ENCODE measurements around the gene TFDP2.
A peak's percentile ranks its signal among the peaks of the same experiment; 100 is the strongest.
"Not testable (repeated sequence)": the region's sequence is repeated elsewhere in the genome, so short reads cannot be mapped to it uniquely, and the experiment has no call there.

The TFDP2 gene

DNA sequence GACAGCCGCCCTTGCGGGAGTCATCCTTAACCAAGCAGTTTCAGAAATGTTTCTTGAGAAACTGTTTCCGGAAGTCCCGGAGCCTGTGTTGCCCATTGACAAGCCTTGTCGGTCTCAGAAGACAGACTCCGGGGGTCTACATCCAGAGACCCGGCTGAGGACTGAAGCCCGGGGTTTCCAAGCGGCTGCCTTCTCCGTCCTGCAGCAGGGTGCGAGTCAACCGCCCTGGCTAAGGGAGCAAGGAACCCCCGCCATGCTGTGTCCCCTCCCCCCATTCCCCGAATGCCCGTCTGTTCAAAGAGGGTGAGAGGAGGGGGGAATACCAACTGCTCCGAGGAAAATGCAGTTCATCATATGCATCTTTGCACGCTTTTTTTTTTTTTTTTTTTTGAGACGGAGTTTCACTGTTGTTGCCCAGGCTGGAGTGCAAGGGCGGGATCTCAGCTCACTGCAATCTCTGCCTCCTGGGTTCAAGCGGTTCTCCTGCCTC, 211.3 kb downstream of the TFDP2 start:
- peaks cover 5% of the 10 kb centered on the region for H3K36me3 Mint-ChIP-seq (ENCODE audit: insufficient read depth)

DNA sequence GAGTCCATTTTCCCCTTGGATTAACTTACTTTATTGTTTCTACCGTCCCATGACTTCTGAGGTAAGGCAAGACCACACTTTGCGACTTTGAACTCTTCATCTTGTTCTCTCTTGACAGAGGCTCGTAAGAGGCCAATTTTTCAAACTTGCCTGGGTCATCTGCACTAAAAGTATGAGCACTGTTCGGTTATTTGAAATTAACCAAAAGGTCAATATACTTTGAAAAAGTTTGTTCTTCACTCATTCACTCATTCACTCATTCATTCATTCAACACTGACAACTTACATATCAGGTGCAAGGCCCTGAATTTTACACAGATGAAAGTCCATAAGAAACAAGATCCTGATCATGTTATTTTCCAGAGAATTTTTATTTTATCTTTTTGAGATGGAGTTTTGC, 215.0 kb downstream of the TFDP2 start:
- DNase-seq (ENCODE audit: low spot score in 2 of 2): no peak
- no peaks in the 10 kb centered on the region for H3K4me1 Mint-ChIP-seq
- no peaks in the 10 kb centered on the region for H3K9me3 Mint-ChIP-seq
- H3K27me3 Mint-ChIP-seq: no peaks in the 10 kb centered on the region
- peaks cover 7% of the 10 kb centered on the region for H3K36me3 Mint-ChIP-seq (ENCODE audit: insufficient read depth)
- no peak overlapping the region for H3K4me3 Mint-ChIP-seq
- H3K27ac Mint-ChIP-seq (ENCODE audit: low read depth): no peak overlapping the region
- no peak for ATAC-seq (replicated peaks; ENCODE audit: extremely low read depth, poor library complexity, severe bottlenecking)

More for the DNA sequence above, 211.3 kb downstream of the TFDP2 start:
- no peaks in the 10 kb centered on the region for H3K27me3 Mint-ChIP-seq
- DNase-seq (ENCODE audit: low spot score in 2 of 2): no peak
- ATAC-seq (replicated peaks; ENCODE audit: extremely low read depth, poor library complexity, severe bottlenecking): no peak
- no peaks in the 10 kb centered on the region for H3K4me1 Mint-ChIP-seq
- no peaks in the 10 kb centered on the region for H3K9me3 Mint-ChIP-seq
- no peak overlapping the region for H3K27ac Mint-ChIP-seq (ENCODE audit: low read depth)
- H3K4me3 Mint-ChIP-seq: no peak overlapping the region

DNA sequence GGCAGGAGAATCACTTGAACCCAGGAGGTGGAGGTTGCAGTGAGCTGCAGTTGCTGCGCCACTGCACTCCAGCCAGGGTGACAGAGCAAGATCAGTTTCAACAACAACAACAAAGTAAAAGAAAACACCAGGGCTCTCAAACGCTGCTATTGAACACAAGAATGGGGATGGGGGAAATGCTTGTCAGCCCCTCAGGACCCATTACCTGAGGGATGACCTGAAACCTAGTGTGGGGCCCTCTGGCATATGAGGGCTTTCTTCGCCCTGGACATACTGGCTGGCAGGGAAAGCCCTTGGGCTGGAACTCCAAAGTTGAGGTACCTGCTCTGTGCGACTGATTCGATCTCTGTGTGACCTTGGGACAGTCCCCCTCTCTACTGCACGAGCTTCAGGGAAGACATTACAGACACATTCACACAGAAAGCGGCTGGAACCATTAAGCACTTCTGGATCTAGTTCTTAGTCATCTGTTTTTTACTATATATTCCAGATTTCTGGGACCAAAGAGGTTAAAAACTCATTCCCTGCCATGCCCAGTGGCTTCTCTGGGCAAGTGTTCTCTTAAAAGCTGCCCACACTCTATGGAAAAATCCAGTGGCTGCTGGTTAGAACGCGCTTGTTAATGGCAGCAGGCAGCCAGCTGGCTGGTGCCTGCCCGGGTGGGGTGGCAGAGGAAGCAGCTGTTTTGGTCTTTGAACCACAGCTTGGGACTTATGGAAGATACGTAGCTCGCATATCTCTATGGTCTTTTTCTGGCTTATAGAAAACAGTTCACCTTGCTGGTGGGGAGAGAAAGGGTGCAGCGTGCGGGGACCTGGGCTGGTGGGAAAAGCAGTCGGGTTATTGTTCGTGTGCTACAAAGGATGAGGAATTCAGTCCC, 215.7 kb downstream of the TFDP2 start:
- H3K9me3 Mint-ChIP-seq: no peaks in the 10 kb centered on the region
- H3K4me1 Mint-ChIP-seq: no peaks in the 10 kb centered on the region
- no peak overlapping the region for H3K27ac Mint-ChIP-seq (ENCODE audit: low read depth)
- H3K36me3 Mint-ChIP-seq (ENCODE audit: insufficient read depth): peaks cover 6% of the 10 kb centered on the region
- ATAC-seq (replicated peaks; ENCODE audit: extremely low read depth, poor library complexity, severe bottlenecking) (no peak), DNase-seq (ENCODE audit: low spot score in 2 of 2) (no peak)
- no peaks in the 10 kb centered on the region for H3K27me3 Mint-ChIP-seq
- H3K4me3 Mint-ChIP-seq: no peak overlapping the region

DNA sequence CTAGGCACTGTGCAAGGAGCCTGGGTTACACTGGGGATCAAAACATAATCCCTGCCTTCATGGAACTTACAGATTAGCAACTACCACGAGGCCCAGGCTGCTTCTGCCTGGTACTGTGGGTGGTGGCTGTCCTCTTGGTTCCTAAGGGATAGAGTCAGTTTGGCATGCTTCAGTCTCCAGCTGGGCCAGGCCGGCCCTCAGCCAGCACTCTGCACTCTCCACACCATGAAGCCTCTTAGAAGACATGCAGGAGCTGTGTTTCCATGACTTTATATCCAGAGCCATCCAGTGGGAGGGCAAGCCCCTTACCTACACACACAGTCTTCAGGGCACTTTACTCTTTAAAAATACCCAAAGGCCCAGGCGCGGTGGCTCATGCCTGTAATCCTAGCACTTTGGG, 218.5 kb downstream of the TFDP2 start:
- Mint-ChIP-seq H3K27ac (ENCODE audit: low read depth) (no peak overlapping the region), H3K36me3 (ENCODE audit: insufficient read depth) (peaks cover 11% of the 10 kb centered on the region), H3K27me3 (no peaks in the 10 kb centered on the region), H3K9me3 (no peaks in the 10 kb centered on the region), H3K4me1 (no peaks in the 10 kb centered on the region), H3K4me3 (no peak overlapping the region)
- DNase-seq (ENCODE audit: low spot score in 2 of 2): no peak
- ATAC-seq (replicated peaks; ENCODE audit: extremely low read depth, poor library complexity, severe bottlenecking): no peak

DNA sequence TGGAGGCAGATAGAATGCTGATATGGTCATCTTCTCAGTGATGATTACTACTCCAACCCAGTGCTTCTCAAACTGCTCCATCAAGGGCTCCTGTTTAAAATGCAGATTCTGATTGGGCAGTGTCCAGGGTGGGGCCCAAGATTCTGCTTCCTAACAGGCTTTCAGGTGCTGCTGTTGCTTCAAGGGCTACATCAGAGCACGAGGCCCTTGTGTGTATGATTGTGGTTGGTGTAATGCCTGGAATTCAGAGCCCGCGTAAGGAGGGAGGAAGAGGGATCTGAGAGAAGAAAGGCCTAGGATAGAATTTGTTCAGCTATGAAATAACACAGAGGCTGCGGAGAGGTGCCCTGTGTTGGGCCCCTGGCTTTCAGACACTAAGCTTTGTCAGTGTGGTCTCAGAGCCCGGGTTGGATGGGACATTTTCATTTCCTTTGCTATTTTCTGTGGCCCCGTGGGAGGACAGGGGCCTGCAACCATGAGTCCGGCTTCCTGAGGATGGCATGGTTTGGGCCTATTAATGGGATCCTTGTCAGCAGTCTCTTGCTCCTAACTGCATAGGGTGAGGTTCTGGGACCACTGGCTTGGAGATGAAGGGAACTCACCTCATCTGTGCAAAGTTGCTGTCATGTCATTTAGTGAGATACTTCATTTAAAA, 219.9 kb downstream of the TFDP2 start:
- no peak for ATAC-seq (replicated peaks; ENCODE audit: extremely low read depth, poor library complexity, severe bottlenecking)

DNA sequence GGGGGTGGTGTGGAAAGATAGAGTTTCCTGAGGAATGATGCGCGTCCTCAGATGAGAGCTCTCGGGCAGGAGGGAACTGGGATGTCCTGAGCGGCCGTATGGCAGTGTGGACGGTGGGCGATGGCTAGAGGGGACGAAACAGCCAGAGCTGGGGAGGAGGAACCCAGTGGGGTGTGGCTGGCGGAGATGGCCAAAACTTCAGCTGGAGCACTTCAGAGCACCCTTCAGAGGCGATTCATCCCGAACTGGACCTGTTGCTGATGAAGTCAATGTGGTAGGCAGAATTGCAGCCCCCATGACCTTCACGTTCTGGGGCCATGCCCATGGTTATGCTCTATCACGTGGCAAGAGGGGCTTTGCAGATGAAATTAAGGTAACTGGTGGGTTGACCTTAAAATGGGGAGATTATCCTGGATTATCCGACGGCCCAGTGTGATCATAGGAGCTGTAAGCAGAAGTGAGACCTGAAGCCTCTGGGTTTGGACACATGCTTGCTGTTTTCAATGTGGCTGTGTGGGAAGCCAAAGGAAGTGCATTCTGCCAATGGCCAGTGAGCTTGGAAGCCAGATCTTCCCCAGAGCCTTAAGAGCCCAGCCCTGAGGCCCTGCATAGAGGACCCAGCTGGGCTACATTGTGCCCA, 220.6 kb downstream of the TFDP2 start:
- Mint-ChIP-seq H3K36me3 (ENCODE audit: insufficient read depth) (peaks cover 23% of the 10 kb centered on the region), H3K27me3 (no peaks in the 10 kb centered on the region), H3K9me3 (no peaks in the 10 kb centered on the region), H3K27ac (ENCODE audit: low read depth) (peak overlapping the region; percentile 21), H3K4me3 (no peak overlapping the region), H3K4me1 (no peaks in the 10 kb centered on the region)
- DNase-seq (ENCODE audit: low spot score in 2 of 2) (no peak), ATAC-seq (replicated peaks; ENCODE audit: extremely low read depth, poor library complexity, severe bottlenecking) (no peak)

More for the DNA sequence above, 219.9 kb downstream of the TFDP2 start:
- DNase-seq (ENCODE audit: low spot score in 2 of 2): no peak
- Mint-ChIP-seq H3K4me3 (no peak overlapping the region), H3K4me1 (no peaks in the 10 kb centered on the region), H3K27me3 (no peaks in the 10 kb centered on the region), H3K36me3 (ENCODE audit: insufficient read depth) (peaks cover 18% of the 10 kb centered on the region), H3K9me3 (no peaks in the 10 kb centered on the region), H3K27ac (ENCODE audit: low read depth) (no peak overlapping the region)

DNA sequence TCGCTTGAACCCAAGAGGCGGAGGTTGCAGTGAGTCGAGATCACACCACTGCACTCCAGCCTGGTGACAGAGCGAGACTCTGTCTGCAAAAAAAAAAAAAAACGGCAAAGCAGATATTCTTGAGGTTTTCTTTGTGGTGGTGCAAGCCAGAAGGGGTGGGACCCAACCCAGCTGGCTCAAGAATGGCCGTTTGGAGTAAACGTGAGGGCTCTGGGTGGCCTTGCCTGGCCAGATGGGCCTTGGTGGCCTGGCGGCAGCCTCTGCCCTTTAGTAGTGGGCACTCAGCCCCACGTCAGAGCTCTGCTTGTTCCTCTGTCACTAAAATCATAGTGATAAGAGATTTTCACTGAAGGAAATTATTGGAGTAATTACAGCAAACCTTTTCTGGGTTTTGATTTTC, 222.4 kb downstream of the TFDP2 start:
- Mint-ChIP-seq H3K27me3 (no peaks in the 10 kb centered on the region), H3K36me3 (ENCODE audit: insufficient read depth) (peaks cover 31% of the 10 kb centered on the region)

DNA sequence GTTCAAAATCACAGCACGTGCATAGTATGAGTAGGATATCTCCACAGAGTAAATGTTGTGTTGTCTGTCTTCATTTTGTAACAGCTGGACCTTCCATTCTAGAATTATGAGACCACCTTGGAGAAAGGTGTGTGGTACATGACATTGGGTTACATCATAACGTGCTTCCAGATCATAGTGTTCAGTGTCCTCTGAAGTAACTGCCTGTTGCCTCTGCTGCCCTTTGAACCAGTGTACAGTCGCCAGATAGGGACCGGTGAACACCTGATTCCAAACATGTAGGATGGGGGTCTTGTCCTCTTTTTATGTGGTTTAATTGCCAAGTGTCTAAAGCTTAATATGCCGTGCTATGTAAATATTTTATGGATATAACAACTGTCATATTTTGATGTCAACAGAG, 223.7 kb downstream of the TFDP2 start:
- DNase-seq (ENCODE audit: low spot score in 2 of 2); H3K9me3 Mint-ChIP-seq; ATAC-seq (replicated peaks; ENCODE audit: extremely low read depth, poor library complexity, severe bottlenecking); H3K27me3 Mint-ChIP-seq; H3K4me1 Mint-ChIP-seq; H3K4me3 Mint-ChIP-seq; H3K27ac Mint-ChIP-seq (ENCODE audit: low read depth): not testable (repeated sequence)
- H3K36me3 Mint-ChIP-seq (ENCODE audit: insufficient read depth): peaks cover 34% of the 10 kb centered on the region

More for the DNA sequence above, 222.4 kb downstream of the TFDP2 start:
- H3K9me3 Mint-ChIP-seq: no peaks in the 10 kb centered on the region
- no peak overlapping the region for H3K4me3 Mint-ChIP-seq
- H3K4me1 Mint-ChIP-seq: no peaks in the 10 kb centered on the region
- DNase-seq (ENCODE audit: low spot score in 2 of 2) (no peak), ATAC-seq (replicated peaks; ENCODE audit: extremely low read depth, poor library complexity, severe bottlenecking) (no peak)
- no peak overlapping the region for H3K27ac Mint-ChIP-seq (ENCODE audit: low read depth)

DNA sequence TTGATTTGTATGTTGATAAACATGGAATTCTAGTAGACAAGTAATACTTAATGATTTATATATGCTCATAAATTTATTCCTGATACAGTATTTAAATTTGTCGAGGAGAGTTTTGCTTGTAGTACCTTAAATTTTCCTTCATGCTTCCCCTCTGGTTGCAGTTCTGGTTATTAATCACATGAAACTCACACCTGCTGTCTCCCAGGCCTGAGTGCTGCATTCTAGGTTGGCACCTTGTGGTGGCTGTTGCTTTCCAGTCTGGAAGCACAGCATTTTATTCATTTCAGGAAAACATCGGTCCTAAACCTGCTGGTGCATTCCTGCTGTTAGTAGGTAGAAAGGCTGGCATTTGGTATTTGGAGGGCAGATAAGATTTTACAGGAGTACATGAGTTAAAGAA, 228.0 kb downstream of the TFDP2 start:
- no peaks in the 10 kb centered on the region for H3K27me3 Mint-ChIP-seq
- no peak for ATAC-seq (replicated peaks; ENCODE audit: extremely low read depth, poor library complexity, severe bottlenecking)
- H3K9me3 Mint-ChIP-seq: no peaks in the 10 kb centered on the region
- DNase-seq (ENCODE audit: low spot score in 2 of 2): no peak
- H3K36me3 Mint-ChIP-seq (ENCODE audit: insufficient read depth): peaks cover 42% of the 10 kb centered on the region
- no peaks in the 10 kb centered on the region for H3K4me1 Mint-ChIP-seq
- H3K27ac Mint-ChIP-seq (ENCODE audit: low read depth): no peak overlapping the region
- H3K4me3 Mint-ChIP-seq: no peak overlapping the region

DNA sequence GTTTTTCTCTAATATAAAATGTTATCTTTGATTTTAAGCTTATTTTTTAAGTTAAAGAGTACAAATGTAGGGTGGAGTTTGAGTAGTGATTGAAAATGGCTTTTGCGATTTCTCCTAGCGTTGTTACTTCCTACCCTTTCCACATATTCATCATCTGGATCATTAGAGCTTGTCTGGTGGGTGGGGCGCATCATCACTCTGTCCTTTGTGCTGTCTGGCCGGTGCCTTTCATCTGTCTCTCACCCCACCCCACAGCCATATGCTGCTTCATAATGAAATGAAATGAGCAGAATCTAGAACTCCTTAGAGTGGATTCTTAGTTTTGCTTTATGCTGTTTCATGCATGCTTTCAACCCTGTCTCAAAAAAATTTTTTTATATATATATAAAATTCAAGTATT, 228.6 kb downstream of the TFDP2 start:
- no peaks in the 10 kb centered on the region for H3K4me1 Mint-ChIP-seq
- ATAC-seq (replicated peaks; ENCODE audit: extremely low read depth, poor library complexity, severe bottlenecking): no peak
- H3K27ac Mint-ChIP-seq (ENCODE audit: low read depth): no peak overlapping the region
- no peak overlapping the region for H3K4me3 Mint-ChIP-seq
- H3K27me3 Mint-ChIP-seq: no peaks in the 10 kb centered on the region
- no peak for DNase-seq (ENCODE audit: low spot score in 2 of 2)
- peaks cover 43% of the 10 kb centered on the region for H3K36me3 Mint-ChIP-seq (ENCODE audit: insufficient read depth)
- no peaks in the 10 kb centered on the region for H3K9me3 Mint-ChIP-seq

DNA sequence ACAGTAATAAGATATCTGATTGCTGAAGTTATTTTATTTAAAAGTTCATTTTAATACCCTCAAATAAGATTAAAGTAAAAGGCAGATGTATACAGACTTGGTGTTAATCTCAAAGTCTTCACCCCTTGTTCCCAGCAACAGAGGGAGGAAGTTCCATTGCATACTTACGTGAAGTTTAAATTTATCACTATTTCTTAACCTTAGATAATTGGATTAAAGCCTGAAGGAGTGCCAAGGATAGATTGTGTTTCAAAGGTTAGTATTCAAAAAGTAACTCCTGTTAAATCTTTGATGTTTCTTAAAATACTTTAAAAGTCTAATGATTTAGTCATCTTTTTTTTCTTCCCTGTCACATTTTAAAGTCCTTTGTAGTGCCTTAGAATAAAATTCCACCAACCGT, 233.6 kb downstream of the TFDP2 start:
- Mint-ChIP-seq H3K4me1 (peaks cover 6% of the 10 kb centered on the region), H3K4me3 (no peak overlapping the region), H3K36me3 (ENCODE audit: insufficient read depth) (peaks cover 40% of the 10 kb centered on the region), H3K27me3 (no peaks in the 10 kb centered on the region), H3K27ac (ENCODE audit: low read depth) (no peak overlapping the region), H3K9me3 (peaks cover 6% of the 10 kb centered on the region)
- ATAC-seq (replicated peaks; ENCODE audit: extremely low read depth, poor library complexity, severe bottlenecking) (no peak), DNase-seq (ENCODE audit: low spot score in 2 of 2) (no peak)

DNA sequence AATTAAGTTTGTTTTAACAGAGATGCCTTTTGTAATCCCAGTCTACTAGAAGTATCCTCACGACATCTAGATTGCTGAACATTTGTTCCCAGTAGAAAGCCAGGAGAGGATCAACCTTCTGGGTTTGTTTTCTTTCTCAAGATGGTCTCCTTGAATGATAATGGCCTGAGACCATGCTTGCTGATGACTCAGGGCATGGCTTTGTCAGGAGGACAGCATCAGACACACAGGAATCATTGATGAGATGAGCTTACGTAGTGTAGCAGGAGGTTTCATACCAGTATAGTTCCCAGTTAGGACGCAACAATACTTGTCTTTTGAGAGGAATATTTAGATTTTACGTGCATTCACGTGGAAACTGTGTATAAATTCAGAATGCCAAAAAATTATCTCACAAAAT, 234.3 kb downstream of the TFDP2 start:
- H3K36me3 Mint-ChIP-seq (ENCODE audit: insufficient read depth): peaks cover 37% of the 10 kb centered on the region

More for the DNA sequence above, 234.3 kb downstream of the TFDP2 start:
- no peak overlapping the region for H3K4me3 Mint-ChIP-seq
- no peak for ATAC-seq (replicated peaks; ENCODE audit: extremely low read depth, poor library complexity, severe bottlenecking)
- no peak overlapping the region for H3K27ac Mint-ChIP-seq (ENCODE audit: low read depth)
- peaks cover 6% of the 10 kb centered on the region for H3K9me3 Mint-ChIP-seq
- H3K27me3 Mint-ChIP-seq: no peaks in the 10 kb centered on the region
- no peak for DNase-seq (ENCODE audit: low spot score in 2 of 2)
- H3K4me1 Mint-ChIP-seq: peaks cover 6% of the 10 kb centered on the region

All from central memory CD8-positive, alpha-beta T cell (primary cell).